GM21825 (cell line): ENCODE data around the gene OR6P1.

ENCODE experiments used
- ATAC-seq: cut with Tn5 transposase; IDR thresholded peaks from one replicate; pipeline ENCODE4 v1.9.1; 2021; ENCODE audit warnings: mild to moderate bottlenecking, moderate library complexity; ENCODE audit not compliant: unreplicated experiment

The OR6P1 gene

GRCh38 chr1:158520021-158520420 is 50.4 kb downstream of the OR6P1 start:
- no peak for ATAC-seq

- no peak for ATAC-seq
These were observed 53.4 kb downstream of the OR6P1 start for GRCh38 chr1:158516966-158517365.
